GM12878 (cell line): ENCODE results near the gene SLC6A7.

Experiments
- EZH2 ChIP-seq: IDR thresholded peaks from 2 replicates; pipeline ENCODE4 v1.6.1; 2012; ENCODE audit warnings: low read depth, mild to moderate bottlenecking, control low read depth, inconsistent platforms, low read length, borderline replicate concordance; ENCODE audit not compliant: control insufficient read depth
- GABPA ChIP-seq: IDR thresholded peaks from 2 replicates; pipeline ENCODE4 v1.6.1; 2014; ENCODE audit warnings: antibody characterized with exemption, low read depth, mild to moderate bottlenecking, inconsistent platforms
- HCFC1 ChIP-seq: fragments of 150-350 bp; IDR thresholded peaks from 2 replicates; pipeline ENCODE4 v1.6.1; 2014; ENCODE audit warnings: low read length
- JUNB ChIP-seq: IDR thresholded peaks from 2 replicates; pipeline ENCODE4 v1.6.1; 2016; ENCODE audit warnings: antibody characterized with exemption, mild to moderate bottlenecking
- JUND ChIP-seq: IDR thresholded peaks from 2 replicates; pipeline ENCODE4 v1.6.1; 2012; ENCODE audit warnings: low read depth, mild to moderate bottlenecking, low read length, improper control_type of control experiment, moderate library complexity
- ZNF217 ChIP-seq: fragments of 450-650 bp; IDR thresholded peaks from 2 replicates; pipeline ENCODE4 v1.6.1; 2017; ENCODE audit warnings: antibody characterized with exemption, mild to moderate bottlenecking

- TF ChIP-seq GABPA (no peak), JUNB (no peak), HCFC1 (no peak), JUND (no peak), EZH2 (no peak), ZNF217 (no peak)
Measured at GRCh38 chr5:150247726-150248125, 57.9 kb downstream of the SLC6A7 start.
